Measurements from ENCODE around the gene KLHL41.

DNA sequence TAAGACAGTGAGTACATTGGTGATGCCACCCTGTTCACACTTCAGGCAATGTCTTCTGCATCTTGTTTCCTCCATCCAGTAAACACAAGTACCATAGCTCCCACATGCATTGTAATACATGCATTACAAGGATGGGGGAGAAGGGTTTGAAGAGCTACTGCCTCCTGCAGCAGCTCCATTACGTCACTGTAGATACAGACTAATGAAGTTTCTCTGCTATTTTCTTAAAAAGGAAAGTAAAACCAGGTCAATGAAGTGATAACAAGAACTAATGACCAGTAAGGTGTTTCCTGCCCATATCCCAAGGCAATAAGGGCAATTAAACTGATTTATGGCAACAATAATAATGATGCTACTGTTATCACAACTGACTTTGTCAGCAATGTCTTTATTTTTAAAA, 48.4 kb upstream of the KLHL41 start:
- TF ChIP-seq, protein P1, sequence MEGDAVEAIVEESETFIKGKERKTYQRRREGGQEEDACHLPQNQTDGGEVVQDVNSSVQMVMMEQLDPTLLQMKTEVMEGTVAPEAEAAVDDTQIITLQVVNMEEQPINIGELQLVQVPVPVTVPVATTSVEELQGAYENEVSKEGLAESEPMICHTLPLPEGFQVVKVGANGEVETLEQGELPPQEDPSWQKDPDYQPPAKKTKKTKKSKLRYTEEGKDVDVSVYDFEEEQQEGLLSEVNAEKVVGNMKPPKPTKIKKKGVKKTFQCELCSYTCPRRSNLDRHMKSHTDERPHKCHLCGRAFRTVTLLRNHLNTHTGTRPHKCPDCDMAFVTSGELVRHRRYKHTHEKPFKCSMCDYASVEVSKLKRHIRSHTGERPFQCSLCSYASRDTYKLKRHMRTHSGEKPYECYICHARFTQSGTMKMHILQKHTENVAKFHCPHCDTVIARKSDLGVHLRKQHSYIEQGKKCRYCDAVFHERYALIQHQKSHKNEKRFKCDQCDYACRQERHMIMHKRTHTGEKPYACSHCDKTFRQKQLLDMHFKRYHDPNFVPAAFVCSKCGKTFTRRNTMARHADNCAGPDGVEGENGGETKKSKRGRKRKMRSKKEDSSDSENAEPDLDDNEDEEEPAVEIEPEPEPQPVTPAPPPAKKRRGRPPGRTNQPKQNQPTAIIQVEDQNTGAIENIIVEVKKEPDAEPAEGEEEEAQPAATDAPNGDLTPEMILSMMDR (IDR thresholded peaks at IDR 0.05), result no peak
- TF ChIP-seq POLR2AphosphoS5 (IDR thresholded peaks at IDR 0.05), result no peak
- no peak for TF ChIP-seq POLR2A (IDR thresholded peaks at IDR 0.05)

Data from upper lobe of left lung (tissue), 4 donors.